ENCODE results near the gene NEU2. TPM values are rescaled to one million over a fixed set of nuclear protein-coding genes. Genes with fewer than 3 reads are reported as not detected.

NEU2 gene
- polyA plus RNA-seq, 1 experiment, result not detected

GRCh38 chr2:233010569-233011267 is 21.8 kb upstream of the NEU2 start:
- POLR2A ChIA-PET, result no interaction called here
- CTCF ChIA-PET, result interaction anchor here (1.3 kb wide), 1 partner anchor 44 kb away, joined by 5 read pairs; no protein-coding TSS in a partner anchor
- H3K27ac ChIP-seq (ENCODE audit: low read depth, low read length), result no peak overlapping the region
- peaks cover 18% of the 10 kb centered on the region for H3K27me3 ChIP-seq (ENCODE audit: control insufficient read depth, insufficient read depth, low read length)
- no peak for TF ChIP-seq CTCF (IDR thresholded peaks at IDR 0.05; ENCODE audit: low read depth, low read length)
- no peak overlapping the region for H3K4me3 ChIP-seq (ENCODE audit: low read depth, low read length)
- DNase-seq (ENCODE audit: low read depth, low spot score), result no peak
- no peaks in the 10 kb centered on the region for H3K9me3 ChIP-seq (ENCODE audit: control insufficient read depth, insufficient read depth, low read length)

- CTCF ChIA-PET, result interaction anchor here (1.3 kb wide), 1 partner anchor 43 kb away, joined by 5 read pairs; no protein-coding TSS in a partner anchor
These were observed 21.2 kb upstream of the NEU2 start for GRCh38 chr2:233011268-233011650.

GRCh38 chr2:233011702-233012131 is 20.8 kb upstream of the NEU2 start:
- no peak for TF ChIP-seq CTCF (IDR thresholded peaks at IDR 0.05; ENCODE audit: low read depth, low read length)
- POLR2A ChIA-PET, result no interaction called here
- Histone ChIP-seq H3K27ac (ENCODE audit: low read depth, low read length) (no peak overlapping the region), H3K4me3 (ENCODE audit: low read depth, low read length) (no peak overlapping the region), H3K27me3 (ENCODE audit: control insufficient read depth, insufficient read depth, low read length) (peaks cover 17% of the 10 kb centered on the region), H3K9me3 (ENCODE audit: control insufficient read depth, insufficient read depth, low read length) (no peaks in the 10 kb centered on the region)
- DNase-seq (ENCODE audit: low read depth, low spot score), result no peak
- CTCF ChIA-PET, result interaction anchor here (1.3 kb wide), 1 partner anchor 43 kb away, joined by 5 read pairs; no protein-coding TSS in a partner anchor

More at GRCh38 chr2:233011268-233011650, 21.2 kb upstream of the NEU2 start:
- DNase-seq (ENCODE audit: low read depth, low spot score), result no peak
- H3K27ac ChIP-seq (ENCODE audit: low read depth, low read length), result no peak overlapping the region
- peaks cover 17% of the 10 kb centered on the region for H3K27me3 ChIP-seq (ENCODE audit: control insufficient read depth, insufficient read depth, low read length)
- POLR2A ChIA-PET, result no interaction called here
- no peak for TF ChIP-seq CTCF (IDR thresholded peaks at IDR 0.05; ENCODE audit: low read depth, low read length)
- H3K9me3 ChIP-seq (ENCODE audit: control insufficient read depth, insufficient read depth, low read length), result no peaks in the 10 kb centered on the region
- H3K4me3 ChIP-seq (ENCODE audit: low read depth, low read length), result no peak overlapping the region

GRCh38 chr2:233012301-233012971 is 20.0 kb upstream of the NEU2 start:
- ChIA-PET POLR2A (no interaction called here), CTCF (no interaction called here)

More at GRCh38 chr2:233012301-233012971, 20.0 kb upstream of the NEU2 start:
- Histone ChIP-seq H3K9me3 (ENCODE audit: control insufficient read depth, insufficient read depth, low read length) (no peaks in the 10 kb centered on the region), H3K27me3 (ENCODE audit: control insufficient read depth, insufficient read depth, low read length) (peaks cover 13% of the 10 kb centered on the region), H3K4me3 (ENCODE audit: low read depth, low read length) (no peak overlapping the region), H3K27ac (ENCODE audit: low read depth, low read length) (no peak overlapping the region)
- DNase-seq (ENCODE audit: low read depth, low spot score), result no peak
- TF ChIP-seq CTCF (IDR thresholded peaks at IDR 0.05; ENCODE audit: low read depth, low read length), result no peak
